ENCODE data around the gene EXO1. TPM values are rescaled to one million over a fixed set of nuclear protein-coding genes. Genes with fewer than 3 reads are reported as not detected.

Gene EXO1
- polyA plus RNA-seq, 1 of the 3 experiments (the other 2 are of a cell fraction), result 3.9 TPM

GRCh38 chr1:241808265-241808664 lies 39.7 kb upstream of the EXO1 start:
- CTCF ChIA-PET, result interaction anchor here (1.7 kb wide), 1 partner anchor 27 kb away, joined by 5 read pairs; no protein-coding TSS in a partner anchor
- Histone ChIP-seq H3K27me3 (ENCODE audit: insufficient read depth) (no peaks in the 10 kb centered on the region), H3K27ac (ENCODE audit: low read depth in 2 of 2, low read length in 1 of 2) (no peak overlapping the region), H3K9me2 (no peaks in the 10 kb centered on the region), H3K4me2 (no peak overlapping the region), H3K4me1 (ENCODE audit: control insufficient read depth in 1 of 2, insufficient read depth in 2 of 2, low read depth in 1 of 2, low read length in 1 of 2) (no peaks in the 10 kb centered on the region), H3F3A (replicated peaks; ENCODE audit: insufficient read depth) (no peaks in the 10 kb centered on the region), H3K9ac (no peak overlapping the region), H3K79me2 (ENCODE audit: insufficient read depth) (no peaks in the 10 kb centered on the region), H2AFZ (ENCODE audit: low read depth) (no peak overlapping the region), H3K9me3 (no peaks in the 10 kb centered on the region), H3K36me3 (replicated peaks in 1 of 2; ENCODE audit: control insufficient read depth in 1 of 2, insufficient read depth in 2 of 2, low read length in 1 of 2) (no peaks in the 10 kb centered on the region), H3K4me3 (ENCODE audit: low read depth in 2 of 2, low read length in 1 of 2) (no peak overlapping the region), H4K20me1 (ENCODE audit: insufficient read depth) (no peaks in the 10 kb centered on the region)
- TF ChIP-seq CTCF (IDR thresholded peaks at IDR 0.05), result no peak
- TF ChIP-seq RFX5 (IDR thresholded peaks at IDR 0.05; ENCODE audit: low read length), result no peak
- TF ChIP-seq TCF12 (IDR thresholded peaks at IDR 0.05), result no peak
- no peak for DNase-seq
- POLR2A ChIA-PET, result no interaction called here
- 47% methylated on average over 2 of the region's 2 CpGs for WGBS (ENCODE audit: low lambda C conversion rate)

- CTCF ChIA-PET, result interaction anchor here (0.9 to 1.0 kb wide), 2 partner anchors 11 to 200 kb away, joined by 3 read pairs; no protein-coding TSS in a partner anchor
- POLR2A ChIA-PET, result no interaction called here
These were observed 37.1 kb upstream of the EXO1 start for GRCh38 chr1:241810769-241811405.

More at GRCh38 chr1:241810769-241811405, 37.1 kb upstream of the EXO1 start:
- H4K20me1 ChIP-seq (ENCODE audit: insufficient read depth), result no peaks in the 10 kb centered on the region
- no peaks in the 10 kb centered on the region for H3K9me3 ChIP-seq
- H3K4me1 ChIP-seq (ENCODE audit: control insufficient read depth in 1 of 2, insufficient read depth in 2 of 2, low read depth in 1 of 2, low read length in 1 of 2), result no peaks in the 10 kb centered on the region
- no peak overlapping the region for H3K9ac ChIP-seq
- H3K9me2 ChIP-seq, result no peaks in the 10 kb centered on the region
- WGBS (ENCODE audit: low lambda C conversion rate), result 64% methylated on average over 8 of the region's 8 CpGs
- H3K27ac ChIP-seq (ENCODE audit: low read depth in 2 of 2, low read length in 1 of 2), result no peak overlapping the region
- no peak for DNase-seq
- no peak overlapping the region for H3K4me2 ChIP-seq
- no peak overlapping the region for H2AFZ ChIP-seq (ENCODE audit: low read depth)
- no peaks in the 10 kb centered on the region for H3K79me2 ChIP-seq (ENCODE audit: insufficient read depth)
- no peaks in the 10 kb centered on the region for H3K36me3 ChIP-seq (replicated peaks in 1 of 2; ENCODE audit: control insufficient read depth in 1 of 2, insufficient read depth in 2 of 2, low read length in 1 of 2)
- no peak for TF ChIP-seq FOXJ3 (CRISPR knock-in tag; IDR thresholded peaks at IDR 0.05)
- TF ChIP-seq MXI1 (IDR thresholded peaks at IDR 0.05; ENCODE audit: low read depth, low read length), result no peak
- TF ChIP-seq SMC3 (IDR thresholded peaks at IDR 0.05; ENCODE audit: low read depth, low read length), result no peak
- TF ChIP-seq POLR2AphosphoS5 (IDR thresholded peaks at IDR 0.05; ENCODE audit: low read depth, low read length), result no peak
- TF ChIP-seq MAX (IDR thresholded peaks at IDR 0.05; ENCODE audit: low read depth), result no peak
- TF ChIP-seq RXRA (IDR thresholded peaks at IDR 0.05; ENCODE audit: borderline replicate concordance, low read depth), result no peak
- TF ChIP-seq NFIC (IDR thresholded peaks at IDR 0.05; ENCODE audit: borderline replicate concordance), result no peak
- TF ChIP-seq ZBTB33 (IDR thresholded peaks at IDR 0.05; ENCODE audit: borderline replicate concordance, low read depth), result no peak
- no peak for TF ChIP-seq JUND (IDR thresholded peaks at IDR 0.05)
- no peak for TF ChIP-seq IRF3 (IDR thresholded peaks at IDR 0.05; ENCODE audit: low read depth, low read length)
- no peak for TF ChIP-seq FOSL2 (IDR thresholded peaks at IDR 0.05; ENCODE audit: borderline replicate concordance, low read depth)
- no peak for TF ChIP-seq TAF1 (IDR thresholded peaks at IDR 0.05; ENCODE audit: borderline replicate concordance, low read depth, low read length)
- no peak for TF ChIP-seq RCOR1 (IDR thresholded peaks at IDR 0.05; ENCODE audit: low read length)
- no peak for TF ChIP-seq TCF12 (IDR thresholded peaks at IDR 0.05)
- no peak overlapping the region for H3K4me3 ChIP-seq (ENCODE audit: low read depth in 2 of 2, low read length in 1 of 2)
- H3K27me3 ChIP-seq (ENCODE audit: insufficient read depth), result no peaks in the 10 kb centered on the region
- H3F3A ChIP-seq (replicated peaks; ENCODE audit: insufficient read depth), result no peaks in the 10 kb centered on the region

Data from SK-N-SH (cell line).